ENCODE data around the gene GNB5.

Gene GNB5

GRCh38 chr15:52208306-52208946 is 17.2 kb upstream of the GNB5 start:
- DNase-seq = no peak

- DNase-seq = no peak
These were observed 16.0 kb upstream of the GNB5 start for GRCh38 chr15:52207191-52207590.

GRCh38 chr15:52206446-52206845 is 15.3 kb upstream of the GNB5 start:
- no peak for DNase-seq

GRCh38 chr15:52204657-52205056 is 13.5 kb upstream of the GNB5 start:
- no peak for DNase-seq

- DNase-seq = no peak
These were observed 9.7 kb upstream of the GNB5 start for GRCh38 chr15:52200831-52201365.

GRCh38 chr15:52199271-52199670 is 8.1 kb upstream of the GNB5 start:
- DNase-seq = no peak

GRCh38 chr15:52196891-52197290 is 5.7 kb upstream of the GNB5 start:
- no peak for DNase-seq

- no peak for DNase-seq
These were observed 2.6 kb upstream of the GNB5 start for GRCh38 chr15:52193791-52194190.

GRCh38 chr15:52193321-52193720 is 2.1 kb upstream of the GNB5 start:
- DNase-seq = no peak

GRCh38 chr15:52186651-52187486 is 4.3 kb downstream of the GNB5 start:
- no peak for DNase-seq

- DNase-seq = no peak
These were observed 6.0 kb downstream of the GNB5 start for GRCh38 chr15:52185151-52185561.

GRCh38 chr15:52184721-52185120 is 6.5 kb downstream of the GNB5 start:
- DNase-seq = no peak

- DNase-seq = no peak
These were observed 7.5 kb downstream of the GNB5 start for GRCh38 chr15:52183562-52184173.

GRCh38 chr15:52181938-52182780 is 9.0 kb downstream of the GNB5 start:
- DNase-seq = no peak

- DNase-seq = no peak
These were observed 10.2 kb downstream of the GNB5 start for GRCh38 chr15:52180851-52181450.

GRCh38 chr15:52180196-52180835 is 10.9 kb downstream of the GNB5 start:
- no peak for DNase-seq

GRCh38 chr15:52179278-52180195 is 11.7 kb downstream of the GNB5 start:
- peak; percentile 87 for DNase-seq

GRCh38 chr15:52178765-52179164 is 12.4 kb downstream of the GNB5 start:
- no peak for DNase-seq

GRCh38 chr15:52172869-52173268 is 18.3 kb downstream of the GNB5 start:
- no peak for DNase-seq

- no peak for DNase-seq
These were observed 19.4 kb downstream of the GNB5 start for GRCh38 chr15:52171807-52172206.
